Measurements from ENCODE around the gene DMRT3. TPM values are rescaled to one million over a fixed set of nuclear protein-coding genes. Genes with fewer than 3 reads are reported as not detected.

Gene DMRT3
- total RNA-seq, 4 donors from 2014 or later = 0.12 TPM; not detected in 3

DNA sequence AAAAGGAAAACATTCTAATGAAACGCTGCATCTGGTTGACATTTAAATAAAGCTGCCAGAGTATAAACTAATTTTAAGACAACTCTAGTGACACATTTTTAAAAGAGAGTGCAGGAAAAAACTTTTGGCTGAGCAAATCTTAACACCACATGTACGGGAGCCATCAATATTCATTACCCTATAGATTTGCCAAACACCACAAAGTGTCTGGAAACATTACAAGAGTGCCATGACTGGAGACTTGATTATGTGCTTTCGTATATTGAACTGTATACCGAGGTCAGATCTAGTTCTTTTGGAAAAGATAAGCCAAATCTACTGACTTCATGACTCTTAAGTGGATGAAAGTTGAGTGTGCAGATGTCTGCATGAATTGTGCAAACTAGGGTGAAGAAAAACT lies 63.1 kb downstream of the DMRT3 start:
- Histone ChIP-seq H3K4me3 (no peak overlapping the region), H3K27ac (no peak overlapping the region), H3K36me3 (no peaks in the 10 kb centered on the region), H3K9me3 (no peaks in the 10 kb centered on the region), H3K4me1 (peaks cover 0 to 13% (median 6%) of the 10 kb centered on the region in 3 donors), H3K27me3 (peaks cover 95% of the 10 kb centered on the region)
- TF ChIP-seq EP300 (IDR thresholded peaks at IDR 0.05) (no peak), POLR2A (IDR thresholded peaks at IDR 0.05) (no peak), POLR2AphosphoS5 (IDR thresholded peaks at IDR 0.05) (no peak)
- TF ChIP-seq, protein P1, sequence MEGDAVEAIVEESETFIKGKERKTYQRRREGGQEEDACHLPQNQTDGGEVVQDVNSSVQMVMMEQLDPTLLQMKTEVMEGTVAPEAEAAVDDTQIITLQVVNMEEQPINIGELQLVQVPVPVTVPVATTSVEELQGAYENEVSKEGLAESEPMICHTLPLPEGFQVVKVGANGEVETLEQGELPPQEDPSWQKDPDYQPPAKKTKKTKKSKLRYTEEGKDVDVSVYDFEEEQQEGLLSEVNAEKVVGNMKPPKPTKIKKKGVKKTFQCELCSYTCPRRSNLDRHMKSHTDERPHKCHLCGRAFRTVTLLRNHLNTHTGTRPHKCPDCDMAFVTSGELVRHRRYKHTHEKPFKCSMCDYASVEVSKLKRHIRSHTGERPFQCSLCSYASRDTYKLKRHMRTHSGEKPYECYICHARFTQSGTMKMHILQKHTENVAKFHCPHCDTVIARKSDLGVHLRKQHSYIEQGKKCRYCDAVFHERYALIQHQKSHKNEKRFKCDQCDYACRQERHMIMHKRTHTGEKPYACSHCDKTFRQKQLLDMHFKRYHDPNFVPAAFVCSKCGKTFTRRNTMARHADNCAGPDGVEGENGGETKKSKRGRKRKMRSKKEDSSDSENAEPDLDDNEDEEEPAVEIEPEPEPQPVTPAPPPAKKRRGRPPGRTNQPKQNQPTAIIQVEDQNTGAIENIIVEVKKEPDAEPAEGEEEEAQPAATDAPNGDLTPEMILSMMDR (IDR thresholded peaks at IDR 0.05) = no peak
- WGBS, 2 donors (ENCODE audit: low coverage in 1 of 2) = 42 to 45% methylated on average over 4 of the region's 4 CpGs
- ATAC-seq = no peak

Small RNA genes within 50 kb of the gene (small RNA-seq; reads per million reads assigned to genes)
- gene RNU6-1073P = 0 reads per million in 4 donors

Other genes starting within 250 kb of the DMRT3 start
- not detected for gene DMRT1, start 135.0 kb upstream of the DMRT3 start, total RNA-seq
- 1 to 10 TPM in 1 of 4 donors, under 1 TPM in 2, not detected in 1; 0.58 to 1.6 (median 0.62) TPM for gene DMRT2, start 73.7 kb downstream of the DMRT3 start, total RNA-seq

Measured in gastroesophageal sphincter (tissue), 4 donors.